ENCODE measurements around the gene AHSG. TPM values are rescaled to one million over a fixed set of nuclear protein-coding genes. Genes with fewer than 3 reads are reported as not detected.

The AHSG gene
- total RNA-seq, 1 donor from 2014 or later, result not detected

DNA sequence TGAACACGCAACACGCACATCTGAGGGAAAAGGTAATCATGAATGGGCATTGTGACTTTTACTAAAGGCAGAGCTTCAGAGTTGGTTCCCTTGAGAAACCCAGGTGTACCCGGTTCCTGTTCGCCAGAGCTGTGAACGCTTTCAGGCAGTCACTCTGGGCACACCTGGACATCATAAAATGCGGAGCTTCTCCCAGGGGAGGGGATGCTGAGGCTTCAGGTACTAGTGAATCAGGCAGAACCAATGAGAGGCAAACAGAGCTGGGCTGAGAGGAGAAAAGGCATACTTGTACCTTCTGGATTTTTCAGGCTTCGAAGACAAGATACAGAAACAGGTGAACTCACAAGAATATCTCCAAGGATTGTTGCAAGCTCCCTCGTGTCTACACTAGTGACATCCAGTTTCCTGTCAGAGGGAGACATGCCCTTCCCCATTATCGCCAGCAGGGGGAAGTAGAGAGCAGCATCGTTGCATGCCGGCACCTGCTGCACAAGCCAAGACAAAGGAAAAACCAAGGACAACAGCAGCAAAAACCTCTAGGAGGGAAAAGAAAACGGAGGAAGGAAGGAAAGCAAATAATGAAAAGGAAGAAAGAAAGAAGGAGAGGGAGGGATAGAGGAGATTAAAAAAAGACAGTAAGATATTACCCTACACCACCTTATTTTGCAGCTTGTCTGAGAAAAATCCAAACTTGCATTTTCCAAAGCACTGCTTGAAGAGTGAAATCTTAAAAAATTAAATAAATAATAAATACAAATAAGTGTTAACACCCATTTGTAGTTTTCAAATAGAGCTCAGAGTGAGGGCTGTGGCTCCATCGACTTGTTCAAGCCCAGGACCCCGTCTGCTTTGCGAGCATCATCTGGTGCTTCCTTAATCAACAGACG is 2.0 kb downstream of the AHSG start:
- no peak overlapping the region for H3K27ac Mint-ChIP-seq (ENCODE audit: unreplicated experiment)

DNA sequence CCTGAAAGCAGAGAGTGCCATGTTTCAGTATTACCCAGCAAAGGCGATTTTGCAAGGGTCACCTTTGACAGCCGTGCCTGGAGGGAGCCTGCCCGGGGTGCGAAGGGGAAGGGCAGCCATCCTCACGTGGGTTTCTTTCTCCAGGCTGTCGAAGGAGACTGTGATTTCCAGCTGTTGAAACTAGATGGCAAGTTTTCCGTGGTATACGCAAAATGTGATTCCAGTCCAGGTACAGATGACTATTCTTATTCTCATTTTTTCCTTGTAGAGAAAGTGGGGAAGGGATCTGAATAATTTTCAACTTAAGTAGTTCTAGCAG is 3.4 kb downstream of the AHSG start:
- no peak overlapping the region for H3K27ac Mint-ChIP-seq (ENCODE audit: unreplicated experiment)
- peaks cover 31% of the 10 kb centered on the region for H3K27me3 Mint-ChIP-seq (ENCODE audit: unreplicated experiment)
- no peak for TF ChIP-seq CTCF (IDR thresholded peaks at IDR 0.05)
- DNase-seq (ENCODE audit: extremely low spot score, unreplicated experiment), result no peak
- H3K4me1 Mint-ChIP-seq (ENCODE audit: unreplicated experiment), result peaks cover 20% of the 10 kb centered on the region
- H3K9me3 Mint-ChIP-seq (ENCODE audit: unreplicated experiment), result no peaks in the 10 kb centered on the region
- H3K4me3 Mint-ChIP-seq (ENCODE audit: unreplicated experiment), result no peak overlapping the region
- no peaks in the 10 kb centered on the region for H3K36me3 Mint-ChIP-seq (ENCODE audit: unreplicated experiment)

More for the DNA sequence above, 2.0 kb downstream of the AHSG start:
- Mint-ChIP-seq H3K9me3 (ENCODE audit: unreplicated experiment) (no peaks in the 10 kb centered on the region), H3K27me3 (ENCODE audit: unreplicated experiment) (peaks cover 27% of the 10 kb centered on the region), H3K4me1 (ENCODE audit: unreplicated experiment) (peaks cover 20% of the 10 kb centered on the region), H3K36me3 (ENCODE audit: unreplicated experiment) (no peaks in the 10 kb centered on the region), H3K4me3 (ENCODE audit: unreplicated experiment) (no peak overlapping the region)
- peak; percentile 96 for TF ChIP-seq CTCF (IDR thresholded peaks at IDR 0.05)
- peak; percentile 91 for DNase-seq (ENCODE audit: extremely low spot score, unreplicated experiment)

- peaks cover 20% of the 10 kb centered on the region for H3K4me1 Mint-ChIP-seq (ENCODE audit: unreplicated experiment)
Observed at GRCh38 chr3:186617036-186617946, 4.4 kb downstream of the AHSG start.

DNA sequence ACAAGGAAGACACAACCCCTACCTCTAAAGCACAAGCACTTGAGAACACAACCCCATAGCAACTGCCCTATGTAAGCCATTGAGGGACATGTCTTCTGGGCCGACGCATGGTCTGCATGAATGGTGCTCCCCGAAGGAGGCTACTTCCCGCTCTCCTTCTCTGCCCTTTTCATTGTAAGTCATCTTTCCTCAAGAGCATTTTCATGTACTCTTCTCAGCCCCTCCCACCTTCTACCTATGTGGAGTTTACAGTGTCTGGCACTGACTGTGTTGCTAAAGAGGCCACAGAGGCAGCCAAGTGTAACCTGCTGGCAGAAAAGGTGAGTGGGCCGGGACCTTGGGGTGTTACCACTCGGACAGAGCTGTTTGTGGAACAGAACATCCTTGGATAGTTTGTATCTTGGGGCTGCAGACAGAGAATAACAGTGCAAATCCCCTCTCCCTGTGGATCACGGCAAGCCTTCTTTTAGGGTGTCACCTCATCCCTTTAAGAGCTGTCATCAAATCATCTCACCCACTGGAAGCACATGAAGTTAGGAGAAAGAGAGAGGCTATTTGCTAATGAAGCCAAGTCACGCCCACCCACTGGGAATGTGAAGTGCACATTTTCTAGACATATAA is 5.6 kb downstream of the AHSG start:
- Mint-ChIP-seq H3K4me1 (ENCODE audit: unreplicated experiment) (peaks cover 17% of the 10 kb centered on the region), H3K27ac (ENCODE audit: unreplicated experiment) (no peak overlapping the region), H3K27me3 (ENCODE audit: unreplicated experiment) (peaks cover 27% of the 10 kb centered on the region), H3K4me3 (ENCODE audit: unreplicated experiment) (no peak overlapping the region), H3K9me3 (ENCODE audit: unreplicated experiment) (no peaks in the 10 kb centered on the region), H3K36me3 (ENCODE audit: unreplicated experiment) (no peaks in the 10 kb centered on the region)
- TF ChIP-seq CTCF (IDR thresholded peaks at IDR 0.05), result no peak
- DNase-seq (ENCODE audit: extremely low spot score, unreplicated experiment), result no peak

More at GRCh38 chr3:186617036-186617946, 4.4 kb downstream of the AHSG start:
- DNase-seq (ENCODE audit: extremely low spot score, unreplicated experiment), result peak; percentile 92
- Mint-ChIP-seq H3K27ac (ENCODE audit: unreplicated experiment) (no peak overlapping the region), H3K27me3 (ENCODE audit: unreplicated experiment) (peaks cover 28% of the 10 kb centered on the region), H3K9me3 (ENCODE audit: unreplicated experiment) (no peaks in the 10 kb centered on the region), H3K4me3 (ENCODE audit: unreplicated experiment) (peak overlapping the region; percentile 56), H3K36me3 (ENCODE audit: unreplicated experiment) (no peaks in the 10 kb centered on the region)
- peak; percentile 92 for TF ChIP-seq CTCF (IDR thresholded peaks at IDR 0.05)
